ENCODE measurements around the gene SRRM3.
A peak's percentile ranks its signal among the peaks of the same experiment; 100 is the strongest.
"Not testable (repeated sequence)": the region's sequence is repeated elsewhere in the genome, so short reads cannot be mapped to it uniquely, and the experiment has no call there.

Gene SRRM3

DNA sequence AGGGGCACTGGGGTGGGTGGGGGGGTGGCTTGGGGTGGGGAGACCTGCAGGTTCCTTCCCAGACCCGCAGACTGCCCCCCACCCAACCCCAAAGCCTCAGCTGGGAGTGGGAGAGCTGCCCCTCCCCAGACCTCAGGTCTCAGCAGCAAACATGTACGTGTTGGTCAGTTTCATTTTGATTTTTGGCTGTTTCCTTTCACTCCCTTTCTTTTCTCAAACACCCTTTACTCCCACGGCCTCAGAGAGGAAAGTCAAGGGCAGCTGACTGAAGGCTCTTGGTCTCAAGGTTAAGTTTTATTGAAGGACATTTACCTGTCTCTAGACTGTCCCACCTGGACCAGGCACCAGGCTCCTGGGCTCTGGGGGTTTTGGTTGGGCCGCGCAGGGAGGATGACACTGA is 66.7 kb downstream of the SRRM3 start:
- DNase-seq, result no peak

DNA sequence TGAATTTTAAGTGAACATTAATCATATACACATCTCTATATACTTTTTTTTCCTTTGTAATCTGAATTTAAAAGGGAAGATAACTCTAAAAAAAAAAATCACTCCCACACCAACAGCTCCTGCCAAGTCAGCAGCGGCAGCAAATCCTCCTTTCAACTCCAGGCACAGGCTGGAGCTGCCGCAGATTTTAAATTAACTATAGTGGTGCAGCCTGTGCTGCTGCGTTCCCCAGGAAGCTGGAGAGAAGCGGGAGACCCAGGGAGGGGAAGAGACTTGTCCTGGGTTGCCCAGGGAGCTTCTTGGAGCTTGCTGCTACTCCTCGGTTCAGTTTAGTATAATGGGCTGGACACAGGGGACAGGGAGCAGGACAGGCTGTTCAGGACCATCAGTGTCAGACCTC is 68.2 kb downstream of the SRRM3 start:
- no peak for DNase-seq

DNA sequence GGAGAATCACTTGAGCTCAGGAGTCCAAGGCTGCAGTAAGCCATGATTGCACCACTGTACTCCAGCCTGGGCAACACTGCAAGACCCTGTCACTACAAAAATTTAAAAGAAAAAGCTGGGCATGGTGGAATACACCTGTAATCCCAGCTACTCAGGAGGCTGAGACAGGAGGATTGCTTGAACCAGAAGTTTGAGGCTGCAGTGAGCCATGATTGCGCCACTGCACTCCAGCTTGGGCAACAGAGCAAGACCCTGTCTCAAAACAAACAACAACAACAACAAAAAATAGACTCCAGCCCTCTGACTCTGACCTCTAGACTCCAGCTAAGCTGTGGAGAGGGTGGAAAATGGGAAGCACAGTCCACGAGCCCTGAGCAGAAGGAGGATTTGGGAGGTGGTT is 69.7 kb downstream of the SRRM3 start:
- not testable (repeated sequence) for DNase-seq

DNA sequence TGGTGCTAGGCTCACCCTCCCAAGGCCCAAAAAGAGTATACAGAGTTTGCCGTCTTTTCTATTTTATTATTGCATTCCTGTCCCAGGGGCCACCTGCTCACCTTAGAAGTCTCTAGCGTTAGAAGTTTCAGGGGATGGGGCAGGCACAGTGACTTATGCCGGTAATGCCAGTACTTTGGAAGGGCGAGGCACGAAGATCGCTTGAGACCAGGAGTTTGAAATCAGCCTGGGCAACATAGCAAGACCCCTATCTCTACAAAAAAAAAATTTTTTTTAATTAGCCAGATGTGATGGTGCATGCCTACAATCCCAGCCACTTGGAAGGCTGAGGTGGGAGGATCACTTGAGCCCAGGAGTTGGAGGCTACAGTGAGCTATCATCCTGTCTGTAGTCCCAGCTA is 70.4 kb downstream of the SRRM3 start:
- DNase-seq, result no peak

DNA sequence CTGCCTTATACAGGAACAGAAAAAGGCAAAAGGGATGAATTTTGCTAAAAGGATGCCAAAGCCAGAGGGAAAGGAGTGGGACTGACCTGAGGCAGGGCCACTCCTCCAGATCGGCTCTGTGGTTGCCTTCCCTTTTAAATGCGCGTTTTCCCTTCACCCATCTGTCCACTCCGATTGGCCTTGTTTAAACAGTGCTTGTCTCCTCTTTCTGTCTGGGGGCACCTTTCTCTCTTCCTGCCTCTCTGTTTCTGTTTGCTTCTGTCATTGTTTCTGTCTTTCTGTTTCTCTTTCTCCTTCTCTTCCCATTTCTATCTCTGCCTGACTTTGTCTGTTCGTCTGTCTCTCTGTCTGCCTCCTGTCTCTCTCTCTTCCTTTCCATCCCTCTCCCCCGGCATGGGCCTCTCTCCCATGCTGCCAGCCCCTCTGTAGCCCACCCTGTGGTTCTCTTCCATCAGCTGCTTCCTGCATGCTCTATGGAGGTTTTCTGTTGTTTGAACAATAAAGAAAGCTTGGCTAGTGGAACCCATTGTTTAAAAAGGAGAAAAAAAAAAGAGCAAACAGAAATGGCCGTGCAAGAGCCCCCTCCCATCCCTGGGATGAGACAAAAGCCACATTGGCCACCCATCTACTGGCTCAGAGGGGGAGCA is 71.3 kb downstream of the SRRM3 start:
- no peak for DNase-seq

DNA sequence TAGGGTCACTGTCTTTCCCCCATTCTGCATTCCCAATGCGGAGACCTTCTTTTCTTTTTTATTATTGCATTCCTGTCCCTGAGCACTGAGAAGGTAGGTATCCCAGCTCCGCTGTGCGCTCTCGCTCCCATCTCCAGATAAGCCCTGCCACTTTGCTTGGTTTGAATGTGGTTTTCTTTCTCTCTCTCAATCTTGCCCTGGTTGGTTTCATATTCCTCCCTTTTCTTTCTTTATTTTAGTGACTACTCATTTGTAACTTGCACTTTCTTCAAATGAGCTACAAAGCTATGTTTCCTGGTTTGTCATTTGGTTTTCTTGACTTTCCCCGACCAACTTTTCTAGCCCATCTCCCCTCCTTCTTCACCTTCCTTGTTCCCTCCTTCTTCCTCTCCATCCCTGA is 71.8 kb downstream of the SRRM3 start:
- no peak for DNase-seq

DNA sequence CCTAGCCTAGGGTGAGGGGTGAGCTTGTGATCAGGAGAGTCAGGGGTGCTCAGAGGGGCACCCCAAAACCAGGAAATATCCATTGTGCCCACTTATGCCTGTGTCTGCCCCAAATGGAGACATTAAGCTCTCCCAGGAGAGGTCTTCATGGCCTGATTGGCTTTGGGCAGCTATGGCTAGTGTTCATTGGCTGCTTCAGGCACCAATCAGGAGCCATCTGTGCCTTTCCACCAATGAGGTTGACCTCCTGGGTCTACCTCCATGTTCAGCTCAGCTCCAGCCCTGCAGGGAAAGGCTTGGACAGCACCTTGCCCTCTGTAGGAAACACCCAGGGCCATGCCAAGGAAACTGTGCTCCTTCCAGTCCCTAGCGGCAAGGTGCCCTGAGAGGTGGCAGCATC is 76.8 kb downstream of the SRRM3 start:
- no peak for DNase-seq

DNA sequence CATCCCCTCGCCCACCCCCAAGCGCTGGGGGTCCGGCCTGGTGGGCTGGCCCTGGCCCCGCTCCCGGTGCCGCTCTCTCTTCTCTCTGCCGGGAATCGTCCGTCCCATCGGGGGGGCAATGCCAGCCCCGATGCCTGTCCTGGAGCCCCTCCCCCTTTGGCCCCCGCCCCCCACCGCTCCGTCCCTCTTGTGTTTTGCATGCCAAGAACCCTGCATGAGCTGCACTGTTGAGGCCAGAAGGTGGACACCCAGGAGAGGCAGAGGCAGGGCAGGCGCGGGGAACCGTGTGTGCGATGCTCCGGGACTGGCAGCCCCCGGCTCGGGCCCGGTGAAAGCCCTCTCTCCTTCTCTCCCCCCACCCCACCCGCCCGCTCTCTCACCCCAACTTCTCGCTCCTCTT is 78.7 kb downstream of the SRRM3 start:
- no peak for DNase-seq

DNA sequence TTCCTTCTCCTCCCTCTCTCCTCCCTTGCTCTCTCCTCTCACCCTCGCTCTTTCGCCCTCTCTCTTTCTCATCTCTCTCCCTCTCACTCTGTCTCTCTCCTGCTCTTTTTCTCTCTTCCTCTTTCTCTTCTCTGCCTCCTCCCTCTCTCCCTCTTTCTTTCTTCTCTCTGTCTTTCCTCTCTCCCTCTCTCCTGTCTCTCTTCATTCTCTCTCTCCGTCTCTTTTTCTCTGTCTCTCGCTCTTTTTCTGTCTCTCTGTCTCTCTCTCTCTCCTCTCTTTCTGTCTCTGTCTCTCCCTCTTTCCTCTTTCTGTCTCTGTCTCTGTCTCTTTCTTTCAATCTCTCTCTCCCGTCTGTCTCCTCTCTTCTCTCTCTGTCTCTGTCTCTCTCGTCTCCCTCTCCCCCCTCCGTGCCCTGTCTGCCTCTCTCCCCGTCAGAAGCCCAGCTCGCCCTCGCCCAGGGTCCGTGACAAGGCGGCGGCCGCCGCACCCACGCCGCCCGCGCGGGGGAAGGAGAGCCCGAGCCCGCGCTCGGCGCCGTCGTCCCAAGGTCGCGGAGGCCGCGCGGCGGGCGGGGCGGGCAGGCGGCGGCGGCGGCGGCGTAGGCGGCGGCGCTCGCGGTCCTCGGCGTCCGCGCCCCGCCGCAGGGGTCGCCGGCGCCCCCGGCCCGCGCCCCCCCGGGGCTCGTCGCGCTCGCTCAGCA is 79.5 kb downstream of the SRRM3 start:
- no peak for DNase-seq

DNA sequence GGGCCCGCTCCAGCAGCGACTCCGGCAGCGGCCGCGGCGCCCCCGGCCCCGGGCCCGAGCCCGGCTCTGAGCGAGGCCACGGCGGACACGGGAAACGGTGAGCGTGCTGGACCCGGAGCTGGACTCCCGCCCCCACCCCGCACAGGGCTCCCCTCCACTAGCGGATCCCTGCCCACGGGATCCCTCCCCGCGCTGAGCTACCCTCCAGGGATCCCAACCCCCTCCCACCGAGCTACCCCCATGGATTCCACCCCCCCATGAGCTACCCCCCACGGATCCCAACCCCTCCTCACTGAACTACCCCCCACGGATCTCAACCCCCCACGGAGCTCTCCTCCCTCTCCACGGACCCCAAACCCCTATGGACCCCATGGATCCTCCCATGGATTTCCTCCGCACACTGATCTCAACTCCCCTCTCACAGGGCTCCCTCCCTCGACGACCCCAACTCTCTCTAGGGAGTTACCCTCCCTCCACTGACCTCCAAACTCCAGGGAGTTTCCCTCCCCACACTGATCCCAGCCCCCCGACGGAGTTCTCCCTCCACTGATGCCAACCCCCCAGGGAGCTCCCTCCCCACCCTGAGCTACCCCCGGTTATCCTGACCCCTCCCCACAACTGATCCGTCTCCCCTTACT is 80.1 kb downstream of the SRRM3 start:
- DNase-seq, result no peak

DNA sequence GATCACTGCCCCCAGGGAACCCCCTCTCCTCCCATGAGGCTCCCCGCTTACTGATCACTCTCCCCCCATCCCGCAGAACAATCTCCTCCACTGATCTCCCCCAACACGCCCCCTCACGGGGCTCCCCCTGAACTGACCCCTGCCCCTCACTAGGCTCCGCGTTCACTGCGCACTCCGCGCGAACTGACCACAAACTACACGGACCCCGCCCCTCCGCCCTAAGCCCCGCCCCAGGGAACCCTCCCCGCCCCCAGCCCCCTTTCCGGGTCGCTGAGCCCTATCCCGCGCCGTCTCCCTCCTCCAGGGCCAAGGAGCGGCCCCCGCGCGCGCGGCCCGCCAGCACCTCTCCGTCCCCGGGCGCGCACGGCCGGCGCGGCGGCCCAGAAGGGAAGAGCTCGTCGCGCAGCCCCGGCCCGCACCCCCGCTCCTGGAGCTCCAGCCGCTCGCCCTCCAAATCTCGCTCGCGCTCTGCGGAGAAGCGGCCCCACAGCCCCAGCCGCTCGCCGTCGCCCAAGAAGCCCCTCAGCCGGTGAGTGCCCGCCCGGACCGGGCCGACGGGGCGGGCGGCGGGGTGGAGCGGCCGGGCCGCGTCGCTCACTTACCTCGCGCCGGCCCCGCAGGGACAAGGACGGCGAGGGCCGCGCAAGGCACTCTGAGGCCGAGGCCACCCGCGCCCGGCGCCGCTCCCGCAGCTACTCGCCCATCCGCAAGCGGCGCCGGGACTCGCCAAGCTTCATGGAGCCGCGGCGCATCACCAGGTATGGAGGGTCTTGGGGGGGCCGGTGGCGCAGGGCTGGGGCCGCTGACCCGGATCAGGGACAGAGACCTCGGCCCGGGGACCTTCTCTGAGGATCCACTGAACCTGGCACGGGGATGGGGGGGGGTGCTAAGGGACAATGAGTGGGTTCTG is 80.9 kb downstream of the SRRM3 start:
- DNase-seq, result no peak

DNA sequence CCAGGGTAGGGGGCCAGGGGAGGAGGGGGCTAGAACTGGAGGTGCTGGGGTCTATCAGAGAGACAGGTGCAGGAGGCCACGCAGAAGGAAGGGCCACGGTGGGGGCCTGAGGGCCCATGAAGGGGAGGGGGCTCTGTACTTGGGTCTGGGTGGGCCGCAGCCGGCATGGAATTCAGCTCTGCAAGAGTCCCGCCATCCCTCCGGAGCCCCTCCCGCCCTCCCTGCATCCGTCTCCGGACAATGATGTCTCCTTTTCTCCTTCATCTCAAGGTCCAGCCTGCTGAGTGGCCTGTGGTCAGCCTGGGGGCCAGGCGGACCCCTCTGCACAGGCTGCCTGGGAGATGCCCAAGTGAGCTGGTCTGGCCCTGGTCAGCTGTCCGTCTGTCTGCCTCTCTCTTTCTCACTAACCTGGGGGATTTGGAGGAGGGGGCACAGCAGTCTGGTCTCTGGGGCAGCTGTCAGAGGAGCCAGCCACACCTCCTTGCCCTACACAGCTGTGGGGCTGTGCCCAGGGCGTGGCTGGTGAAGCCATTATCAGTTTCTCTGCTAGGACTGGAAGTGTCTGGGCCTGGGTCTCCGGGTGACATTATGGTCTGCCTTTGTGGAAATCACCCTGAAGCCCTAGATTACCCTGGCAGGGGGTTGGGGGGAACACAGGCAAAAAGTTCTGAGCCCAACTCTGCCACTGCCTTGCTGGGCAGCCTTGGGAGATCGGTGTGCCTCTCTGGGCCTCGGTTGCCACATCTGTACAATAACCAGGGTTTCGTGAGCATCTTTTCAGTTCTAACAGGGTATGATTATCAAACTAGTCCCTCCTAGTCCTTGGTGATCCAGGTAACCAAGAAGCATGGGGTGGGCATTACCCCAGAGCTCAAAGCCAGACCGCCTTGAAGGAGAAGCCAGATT is 81.8 kb downstream of the SRRM3 start:
- DNase-seq, result no peak

DNA sequence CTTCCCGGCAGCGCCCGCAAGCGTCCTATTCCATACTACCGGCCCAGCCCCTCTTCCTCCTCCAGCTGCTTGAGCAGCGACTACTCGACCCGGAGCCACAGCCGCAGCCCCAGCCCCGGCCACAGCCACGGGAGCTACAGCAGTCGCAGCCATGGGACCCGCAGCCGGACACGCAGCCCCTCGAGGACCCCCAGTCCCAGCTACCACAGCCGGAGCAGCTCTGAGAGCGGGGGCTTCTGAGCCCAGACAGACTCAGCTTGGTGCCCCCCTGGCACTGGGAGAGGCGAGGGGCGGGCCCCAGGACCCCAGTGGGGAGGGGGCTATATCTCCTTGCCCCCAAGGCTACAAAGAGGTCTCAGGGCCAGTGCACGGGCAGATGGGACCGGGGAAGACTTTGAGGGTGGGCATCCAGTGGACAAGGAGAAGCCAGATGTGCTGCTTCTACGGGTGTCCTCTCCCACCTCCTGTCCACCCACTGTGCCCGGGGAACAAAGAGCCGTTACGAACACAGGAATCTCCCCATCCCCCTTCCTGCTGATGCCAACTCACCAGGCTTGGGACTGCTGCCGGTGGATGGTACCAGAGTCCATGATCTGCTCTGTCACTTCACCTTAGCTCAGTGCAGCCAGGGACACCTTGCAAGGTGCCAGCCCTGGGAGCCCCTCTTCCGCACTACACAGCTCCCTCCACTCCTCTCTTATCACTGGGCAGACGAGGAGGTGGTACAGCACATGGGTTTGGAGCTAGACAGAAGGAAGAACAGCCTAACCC is 84.1 kb downstream of the SRRM3 start:
- no peak for DNase-seq

DNA sequence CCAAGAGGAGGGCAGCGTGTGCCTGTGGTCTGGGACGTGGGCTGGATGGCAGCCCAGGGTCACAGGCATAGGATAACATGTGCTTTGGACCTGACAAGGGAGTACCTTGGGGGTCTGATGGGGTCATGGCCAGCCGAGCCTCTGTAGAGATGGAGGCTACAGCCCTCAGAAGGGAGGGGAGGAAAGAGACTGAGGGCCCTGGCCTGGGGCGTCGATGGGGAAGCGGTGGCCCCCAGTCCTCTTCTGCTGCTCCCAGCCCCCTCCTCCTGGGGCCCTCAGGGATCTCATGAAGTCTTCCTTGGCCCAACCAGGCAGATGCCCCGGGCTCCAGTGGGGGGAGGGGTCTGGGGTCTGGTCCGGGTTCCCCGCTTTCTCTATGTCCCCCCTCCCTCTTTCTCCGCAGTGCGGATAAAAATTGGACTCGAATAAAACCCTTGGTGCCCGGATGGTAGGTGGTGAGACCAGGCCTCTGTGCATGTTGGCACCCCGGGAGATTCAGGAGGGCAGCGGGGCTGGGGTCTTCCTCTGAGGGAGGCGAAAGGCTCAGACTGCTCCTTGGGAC is 85.2 kb downstream of the SRRM3 start:
- no peak for DNase-seq

DNA sequence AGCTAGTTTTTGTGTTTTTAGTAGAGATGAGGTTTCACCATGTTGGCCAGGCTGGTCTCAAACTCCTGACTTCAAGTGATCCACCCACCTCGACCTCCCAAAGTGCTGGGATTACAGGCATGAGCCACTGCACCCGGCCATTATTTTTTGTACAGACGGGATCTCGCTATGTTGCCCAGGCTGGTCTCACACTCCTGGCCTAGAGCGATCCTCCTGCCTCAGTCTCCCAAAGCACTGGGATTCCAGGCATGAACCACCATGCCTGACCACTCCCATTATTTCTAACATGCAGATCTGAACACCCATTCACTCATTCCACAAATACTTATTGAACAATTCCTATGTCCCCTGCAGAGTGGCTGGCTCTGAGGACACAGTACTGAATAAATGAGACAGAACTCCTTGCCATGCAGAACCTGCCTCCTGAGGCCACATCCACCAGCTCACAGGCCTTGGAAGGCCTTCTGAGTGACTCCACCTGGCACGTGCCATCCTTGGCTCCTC is 89.2 kb downstream of the SRRM3 start:
- not testable (repeated sequence) for DNase-seq

DNA sequence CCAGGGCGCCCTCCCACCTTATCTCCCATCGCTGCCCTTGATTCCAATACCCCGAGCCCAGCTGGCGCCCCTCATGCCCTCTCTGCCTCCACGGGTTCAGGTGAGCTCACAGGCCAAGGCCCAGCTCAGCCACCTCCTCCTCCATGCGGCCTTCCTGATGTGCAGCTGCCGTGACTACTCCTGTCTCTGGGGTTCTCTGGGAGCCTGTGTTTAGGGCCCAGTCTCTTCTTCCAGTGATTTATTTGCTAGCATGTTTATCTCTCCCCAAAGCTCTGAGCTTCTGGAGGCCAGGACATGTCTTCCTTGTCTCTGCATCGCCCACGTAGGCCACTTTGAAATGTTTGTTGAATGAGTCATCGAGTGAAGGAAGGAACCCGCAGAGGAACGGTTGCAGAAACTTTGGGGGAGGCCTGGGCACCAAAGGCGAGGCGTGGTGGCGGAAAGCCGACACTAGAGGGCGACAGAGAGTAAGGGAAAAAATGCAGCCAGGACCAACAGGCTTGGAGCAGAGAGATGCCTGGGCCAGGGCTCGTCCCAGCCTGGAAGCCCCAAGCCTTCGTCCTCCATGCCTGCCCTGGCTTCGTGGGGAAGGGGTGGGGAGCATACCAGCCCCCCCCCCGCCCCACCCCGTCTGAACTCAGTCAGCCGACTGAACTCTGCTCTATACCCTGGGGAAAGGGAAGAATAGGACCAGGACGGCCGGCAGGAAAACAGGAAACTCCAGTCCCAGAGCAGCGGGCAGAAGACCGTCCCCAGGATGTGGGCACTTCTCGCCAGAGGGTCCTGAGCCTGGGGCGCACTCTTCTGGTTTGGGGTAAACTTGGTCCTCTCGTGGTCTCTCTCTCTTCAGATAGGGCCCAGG is 89.9 kb downstream of the SRRM3 start:
- peak; percentile 94 for DNase-seq

DNA sequence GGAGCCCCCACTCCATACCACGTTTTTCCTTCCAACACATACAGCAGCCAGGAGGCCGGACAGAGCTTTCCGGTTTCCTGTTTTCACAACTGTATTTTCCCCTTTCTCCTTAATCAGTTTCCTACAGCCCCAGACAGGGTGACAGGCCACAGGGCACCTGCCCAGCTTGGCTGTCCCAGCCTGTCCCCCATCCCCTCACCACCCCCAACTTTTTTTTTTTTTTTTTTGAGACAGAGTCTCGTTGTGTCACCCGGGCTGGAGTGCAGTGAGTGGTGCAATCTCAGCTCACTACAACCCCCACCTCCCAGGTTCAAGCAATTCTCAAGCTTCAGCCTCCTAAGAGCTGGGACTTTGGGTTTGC is 90.5 kb downstream of the SRRM3 start:
- DNase-seq, result no peak

DNA sequence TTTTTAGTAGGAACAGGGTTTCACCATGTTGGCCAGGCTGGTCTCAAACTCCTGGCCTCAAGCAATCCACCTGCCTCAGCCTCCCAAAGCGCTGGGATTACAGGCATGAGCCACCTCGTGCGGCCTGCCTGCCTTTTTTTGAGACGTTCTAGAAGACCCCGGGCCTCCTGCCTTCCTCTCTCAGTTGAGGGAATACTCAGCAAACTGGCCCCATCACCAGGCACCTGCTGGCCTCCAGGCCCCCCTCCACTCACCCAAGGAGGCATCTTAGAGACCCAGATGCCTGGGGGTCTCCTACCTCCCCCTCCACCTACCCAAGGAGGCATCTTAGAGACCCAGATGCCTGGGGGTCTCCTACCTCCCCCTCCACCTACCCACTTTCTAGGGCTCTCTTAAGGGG is 91.2 kb downstream of the SRRM3 start:
- DNase-seq, result not testable (repeated sequence)

DNA sequence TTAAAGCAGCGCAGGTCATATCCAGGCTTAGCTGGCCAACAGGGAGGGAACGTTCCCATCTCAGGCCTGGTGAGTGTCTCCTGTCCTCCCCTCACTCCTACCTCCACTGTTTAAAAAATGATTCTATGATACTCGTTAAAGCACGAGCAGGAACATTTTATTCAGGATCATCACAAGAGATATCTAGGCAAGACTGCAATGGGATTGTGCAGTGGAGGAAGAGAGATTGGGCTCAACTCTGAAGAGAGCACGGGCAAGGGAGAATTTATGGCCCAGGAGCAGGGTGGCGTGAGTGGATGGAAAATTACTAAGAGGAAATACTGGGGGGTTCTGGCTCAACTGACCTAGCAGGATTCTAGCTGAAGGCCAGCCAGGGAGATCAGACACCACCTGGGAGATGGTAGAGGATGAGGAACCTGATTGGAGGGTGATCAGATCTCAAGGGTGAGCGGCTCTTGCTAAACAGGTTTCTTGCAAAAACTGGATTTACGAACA is 91.8 kb downstream of the SRRM3 start:
- DNase-seq, result no peak
